Astrocyte of the spinal cord (primary cell): ENCODE measurements around the gene TBCD.
A peak's percentile ranks its signal among the peaks of the same experiment; 100 is the strongest.

Source experiments
- DNase-seq: peaks from one replicate; pipeline ENCODE4 v3.0.0; 2011; ENCODE audit warnings: low read depth, low spot score
- H3K4me3 ChIP-seq: 2 replicates; pipeline ENCODE4 v1.5.1; 2011; ENCODE audit warnings: low read depth, mild to moderate bottlenecking, low read length, moderate library complexity
- CTCF ChIP-seq: IDR thresholded peaks from 2 replicates; pipeline ENCODE4 v1.5.1; 2012; ENCODE audit warnings: low read depth, mild to moderate bottlenecking, low read length, inconsistent platforms
- in situ Hi-C: cut with HindIII; loops from 2 replicates; pipeline ENCODE4 v1.10.0; 2017; ENCODE audit warnings: low sequenced_read_pairs

TBCD gene

GRCh38 chr17:82821554-82821953 is 69.7 kb downstream of the TBCD start:
- TF ChIP-seq CTCF: no peak
- no peak for DNase-seq
- H3K4me3 ChIP-seq: no peak overlapping the region
- in situ Hi-C loops: no loop called here

GRCh38 chr17:82822281-82822680 is 70.4 kb downstream of the TBCD start:
- no peak overlapping the region for H3K4me3 ChIP-seq
- DNase-seq: no peak
- in situ Hi-C loops: no loop called here
- TF ChIP-seq CTCF: no peak

- DNase-seq: no peak
- H3K4me3 ChIP-seq: no peak overlapping the region
- peak; percentile 25 for TF ChIP-seq CTCF
- in situ Hi-C loops: no loop called here
Observed at GRCh38 chr17:82823004-82823403, 71.1 kb downstream of the TBCD start.

GRCh38 chr17:82825540-82826124 is 73.8 kb downstream of the TBCD start:
- no peak overlapping the region for H3K4me3 ChIP-seq
- no peak for TF ChIP-seq CTCF
- in situ Hi-C loops: no loop called here
- no peak for DNase-seq

- no peak overlapping the region for H3K4me3 ChIP-seq
- no peak for TF ChIP-seq CTCF
- in situ Hi-C loops: no loop called here
- no peak for DNase-seq
Observed at GRCh38 chr17:82826211-82826610, 74.3 kb downstream of the TBCD start.

GRCh38 chr17:82826956-82827355 is 75.1 kb downstream of the TBCD start:
- no peak for DNase-seq
- no peak for TF ChIP-seq CTCF
- H3K4me3 ChIP-seq: no peak overlapping the region
- in situ Hi-C loops: no loop called here
